Upper lobe of left lung (tissue), 6 donors: ENCODE results near the gene KRTAP9-9. TPM values are rescaled to one million over a fixed set of nuclear protein-coding genes. Genes with fewer than 3 reads are reported as not detected.
"Not testable (repeated sequence)": the region's sequence is repeated elsewhere in the genome, so short reads cannot be mapped to it uniquely, and the experiment has no call there.

ENCODE experiments used
- ATAC-seq, 2 donors: fragments of 200-7000 bp; cut with Tn5 transposase; one replicate each; pipeline ENCODE4 v1.9.1; 2022; ENCODE audit warnings: mild to moderate bottlenecking in 2 of 2, moderate library complexity in 2 of 2; ENCODE audit not compliant: low FRiP score in 2 of 2
- DNase-seq, 2 donors: peaks; one replicate each; pipeline ENCODE4 v3.0.0-alpha.2; 2019 to 2020
- H3K27ac ChIP-seq, 4 donors: fragments of 200-600 bp; sonication (generic); one replicate each; pipeline ENCODE4 v1.5.1; 2016 to 2019
- H3K27me3 ChIP-seq, 4 donors: fragments of 200-600 bp; sonication (generic); one replicate each; pipeline ENCODE4 v1.5.1; 2017 to 2019
- H3K36me3 ChIP-seq, 4 donors: fragments of 200-600 bp; sonication (generic); one replicate each; pipeline ENCODE4 v1.5.1; 2016 to 2019
- H3K4me1 ChIP-seq, 4 donors: fragments of 200-600 bp; sonication (generic); one replicate each; pipeline ENCODE4 v1.5.1; 2018 to 2019
- H3K4me3 ChIP-seq, 4 donors: fragments of 200-600 bp; sonication (generic); one replicate each; pipeline ENCODE4 v1.5.1; 2017 to 2019; ENCODE audit warnings: mild to moderate bottlenecking in 2 of 4, moderate library complexity in 1 of 4
- H3K9me3 ChIP-seq, 4 donors: fragments of 200-600 bp; sonication (generic); one replicate each; pipeline ENCODE4 v1.5.1; 2018 to 2019
- CTCF ChIP-seq, 6 experiments: fragments of 450-650 bp in 4 of 6; fragments of 200-600 bp in 2 of 6; sonication (generic) in 2 of 6; IDR thresholded peaks; one replicate each; pipeline ENCODE4 v1.5.1; 2016 to 2019; ENCODE audit warnings: antibody characterized with exemption in 6 of 6
- EP300 ChIP-seq, 4 donors: sonication (generic); formaldehyde crosslinking; IDR thresholded peaks; one replicate each; pipeline ENCODE4 v1.5.1; 2017; ENCODE audit warnings: antibody characterized with exemption in 4 of 4, control low read depth in 2 of 4
- POLR2A ChIP-seq, 4 donors: fragments of 450-650 bp; IDR thresholded peaks; one replicate each; pipeline ENCODE4 v1.5.1; 2016 to 2017; ENCODE audit warnings: antibody characterized with exemption in 4 of 4, mild to moderate bottlenecking in 2 of 4
- POLR2AphosphoS5 ChIP-seq, 2 donors: sonication (generic); formaldehyde crosslinking; IDR thresholded peaks; one replicate each; pipeline ENCODE4 v1.5.1; 2017; ENCODE audit warnings: antibody characterized with exemption in 2 of 2
- WGBS, 2 donors: methylation state at CpG; one replicate each; pipeline ENCODE4 v1.1.5; 2017 to 2018; 5-methylcytosine and 5-hydroxymethylcytosine counted together
- total RNA-seq, 6 donors: library from RNA; depleted of rRNA in 4 of 6; stranded (reverse); fragments of >200 nt in 4 of 6; gene quantifications; one replicate each; pipeline versions ENCODE4 v1.1.0 to v1.2.1, GENCODE V29; 2016 to 2021
- donor health status: DM: no; HTN: no; CAD: no; lungs with moderate emphysema.
- donor health status: DM: no; HTN: yes; CAD: no; lungs with severe emphysema.

The KRTAP9-9 gene
- total RNA-seq, 6 donors from 2014 or later: not detected

GRCh38 chr17:41271858-41272257 is 16.7 kb downstream of the KRTAP9-9 start:
- Histone ChIP-seq H3K36me3 (no peaks in the 10 kb centered on the region), H3K4me1 (no peaks in the 10 kb centered on the region), H3K4me3 (no peak overlapping the region), H3K9me3 (no peaks in the 10 kb centered on the region), H3K27me3 (no peaks in the 10 kb centered on the region), H3K27ac (no peak overlapping the region)
- TF ChIP-seq EP300 (IDR thresholded peaks at IDR 0.05) (no peak), POLR2A (IDR thresholded peaks at IDR 0.05) (no peak), CTCF (IDR thresholded peaks at IDR 0.05) (no peak)
- 42% methylated on average over 1 of the region's 1 CpG; no CpG with 5 or more reads in 1 of the 2 donors for WGBS, 2 donors
- no peak for DNase-seq
- ATAC-seq: no peak

GRCh38 chr17:41275648-41276190 is 20.5 kb downstream of the KRTAP9-9 start, which contains the start of gene KRTAP9-7:
Gene KRTAP9-7 (plus strand): TSS chr17:41275698. CDS start chr17:41275698, 0 bp downstream.
- H3K4me3 ChIP-seq, H3K27me3 ChIP-seq, H3K36me3 ChIP-seq, ATAC-seq, H3K9me3 ChIP-seq, H3K4me1 ChIP-seq, H3K27ac ChIP-seq: not testable (repeated sequence)
- WGBS, 2 donors: 80% methylated on average over 3 of the region's 3 CpGs; no CpG with 5 or more reads in 1 of the 2 donors
- peak in 1 of 2 donors; percentile 54 for DNase-seq

GRCh38 chr17:41278176-41278955 is 23.2 kb downstream of the KRTAP9-9 start:
- DNase-seq (no peak), ATAC-seq (no peak)
- TF ChIP-seq CTCF (IDR thresholded peaks at IDR 0.05): no peak
- no peak for TF ChIP-seq EP300 (IDR thresholded peaks at IDR 0.05)
- no peaks in the 10 kb centered on the region for H3K4me1 ChIP-seq
- no peak overlapping the region for H3K27ac ChIP-seq
- WGBS, 2 donors: 87 to 88% methylated on average over 3 of the region's 3 CpGs
- no peak overlapping the region for H3K4me3 ChIP-seq
- no peaks in the 10 kb centered on the region for H3K9me3 ChIP-seq
- no peaks in the 10 kb centered on the region for H3K27me3 ChIP-seq
- H3K36me3 ChIP-seq: no peaks in the 10 kb centered on the region

GRCh38 chr17:41284043-41284442 is 28.9 kb downstream of the KRTAP9-9 start:
- TF ChIP-seq CTCF (IDR thresholded peaks at IDR 0.05): no peak
- TF ChIP-seq POLR2A (IDR thresholded peaks at IDR 0.05): no peak
- TF ChIP-seq POLR2AphosphoS5 (IDR thresholded peaks at IDR 0.05): no peak
- no peak for TF ChIP-seq EP300 (IDR thresholded peaks at IDR 0.05)
- ATAC-seq: no peak

GRCh38 chr17:41284546-41284945 is 29.4 kb downstream of the KRTAP9-9 start:
- H3K27me3 ChIP-seq: no peaks in the 10 kb centered on the region
- 10 to 17% methylated on average over 2 of the region's 2 CpGs for WGBS, 2 donors

More at GRCh38 chr17:41284043-41284442, 28.9 kb downstream of the KRTAP9-9 start:
- 48 to 53% methylated on average over 3 of the region's 3 CpGs for WGBS, 2 donors
- Histone ChIP-seq H3K4me3 (no peak overlapping the region), H3K9me3 (no peaks in the 10 kb centered on the region), H3K27ac (no peak overlapping the region), H3K36me3 (no peaks in the 10 kb centered on the region), H3K4me1 (no peaks in the 10 kb centered on the region), H3K27me3 (no peaks in the 10 kb centered on the region)
- DNase-seq: no peak

More at GRCh38 chr17:41284546-41284945, 29.4 kb downstream of the KRTAP9-9 start:
- ATAC-seq (no peak), DNase-seq (no peak)
- no peak for TF ChIP-seq POLR2AphosphoS5 (IDR thresholded peaks at IDR 0.05)
- no peak for TF ChIP-seq CTCF (IDR thresholded peaks at IDR 0.05)
- no peak for TF ChIP-seq POLR2A (IDR thresholded peaks at IDR 0.05)
- TF ChIP-seq EP300 (IDR thresholded peaks at IDR 0.05): no peak
- H3K9me3 ChIP-seq: no peaks in the 10 kb centered on the region
- H3K4me3 ChIP-seq: no peak overlapping the region
- H3K4me1 ChIP-seq: no peaks in the 10 kb centered on the region
- no peak overlapping the region for H3K27ac ChIP-seq
- no peaks in the 10 kb centered on the region for H3K36me3 ChIP-seq
